ENCODE results near the gene ARHGAP15.
A peak's percentile ranks its signal among the peaks of the same experiment; 100 is the strongest.

ARHGAP15 gene

GRCh38 chr2:143311426-143311825, 182.2 kb downstream of the ARHGAP15 start:
- H3K27ac ChIP-seq, result no peak overlapping the region
- TF ChIP-seq ZFX (IDR thresholded peaks at IDR 0.05; ENCODE audit: borderline replicate concordance) (no peak), CTCF (IDR thresholded peaks at IDR 0.05) (no peak)

GRCh38 chr2:143312441-143312840, 183.2 kb downstream of the ARHGAP15 start:
- TF ChIP-seq CTCF (IDR thresholded peaks at IDR 0.05), result no peak
- TF ChIP-seq ZFX (IDR thresholded peaks at IDR 0.05; ENCODE audit: borderline replicate concordance), result no peak
- H3K27ac ChIP-seq, result no peak overlapping the region

- no peak overlapping the region for H3K27ac ChIP-seq
- TF ChIP-seq ZFX (IDR thresholded peaks at IDR 0.05; ENCODE audit: borderline replicate concordance) (no peak), CTCF (IDR thresholded peaks at IDR 0.05) (no peak)
These were observed 184.6 kb downstream of the ARHGAP15 start for GRCh38 chr2:143313861-143314260.

GRCh38 chr2:143321994-143322393, 192.8 kb downstream of the ARHGAP15 start:
- TF ChIP-seq CTCF (IDR thresholded peaks at IDR 0.05) (no peak), ZFX (IDR thresholded peaks at IDR 0.05; ENCODE audit: borderline replicate concordance) (no peak)
- H3K27ac ChIP-seq, result no peak overlapping the region

GRCh38 chr2:143329288-143329687, 200.1 kb downstream of the ARHGAP15 start:
- no peak overlapping the region for H3K27ac ChIP-seq
- no peak for TF ChIP-seq ZFX (IDR thresholded peaks at IDR 0.05; ENCODE audit: borderline replicate concordance)
- TF ChIP-seq CTCF (IDR thresholded peaks at IDR 0.05), result no peak

GRCh38 chr2:143333168-143333791, 204.1 kb downstream of the ARHGAP15 start:
- H3K27ac ChIP-seq, result peak overlapping the region; percentile 77
- no peak for TF ChIP-seq CTCF (IDR thresholded peaks at IDR 0.05)
- no peak for TF ChIP-seq ZFX (IDR thresholded peaks at IDR 0.05; ENCODE audit: borderline replicate concordance)

- TF ChIP-seq CTCF (IDR thresholded peaks at IDR 0.05), result no peak
- no peak for TF ChIP-seq ZFX (IDR thresholded peaks at IDR 0.05; ENCODE audit: borderline replicate concordance)
- H3K27ac ChIP-seq, result peak overlapping the region; percentile 77
These were observed 204.6 kb downstream of the ARHGAP15 start for GRCh38 chr2:143333847-143334246.

Measured in 22Rv1 (cell line).